ENCODE results near the gene KCTD8.

Gene KCTD8

DNA sequence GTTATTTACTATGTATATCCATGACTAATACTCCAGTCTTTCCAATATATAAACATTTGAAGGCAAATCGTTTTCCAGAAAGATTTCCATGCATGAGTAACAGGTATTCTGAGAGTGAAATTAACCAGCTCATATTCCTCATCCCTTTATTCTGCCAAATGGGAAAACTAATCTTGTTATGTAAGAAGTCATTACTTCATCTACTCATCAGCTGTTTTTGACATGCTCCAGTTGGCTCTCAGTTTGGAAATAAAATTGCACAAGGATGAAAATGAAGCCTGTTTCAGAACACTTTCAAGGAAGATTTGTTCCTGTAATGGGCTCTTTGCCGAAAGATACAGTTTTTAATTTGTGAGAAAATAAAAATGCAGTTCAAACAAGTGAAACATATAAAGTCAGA, 121.9 kb downstream of the KCTD8 start:
- DNase-seq (ENCODE audit: low read depth) = no peak
- H3K4me3 ChIP-seq (ENCODE audit: low read length) = no peak overlapping the region
- TF ChIP-seq, protein P1, sequence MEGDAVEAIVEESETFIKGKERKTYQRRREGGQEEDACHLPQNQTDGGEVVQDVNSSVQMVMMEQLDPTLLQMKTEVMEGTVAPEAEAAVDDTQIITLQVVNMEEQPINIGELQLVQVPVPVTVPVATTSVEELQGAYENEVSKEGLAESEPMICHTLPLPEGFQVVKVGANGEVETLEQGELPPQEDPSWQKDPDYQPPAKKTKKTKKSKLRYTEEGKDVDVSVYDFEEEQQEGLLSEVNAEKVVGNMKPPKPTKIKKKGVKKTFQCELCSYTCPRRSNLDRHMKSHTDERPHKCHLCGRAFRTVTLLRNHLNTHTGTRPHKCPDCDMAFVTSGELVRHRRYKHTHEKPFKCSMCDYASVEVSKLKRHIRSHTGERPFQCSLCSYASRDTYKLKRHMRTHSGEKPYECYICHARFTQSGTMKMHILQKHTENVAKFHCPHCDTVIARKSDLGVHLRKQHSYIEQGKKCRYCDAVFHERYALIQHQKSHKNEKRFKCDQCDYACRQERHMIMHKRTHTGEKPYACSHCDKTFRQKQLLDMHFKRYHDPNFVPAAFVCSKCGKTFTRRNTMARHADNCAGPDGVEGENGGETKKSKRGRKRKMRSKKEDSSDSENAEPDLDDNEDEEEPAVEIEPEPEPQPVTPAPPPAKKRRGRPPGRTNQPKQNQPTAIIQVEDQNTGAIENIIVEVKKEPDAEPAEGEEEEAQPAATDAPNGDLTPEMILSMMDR (conservative IDR thresholded peaks at IDR 0.05; ENCODE audit: low read depth, low read length) = no peak

DNA sequence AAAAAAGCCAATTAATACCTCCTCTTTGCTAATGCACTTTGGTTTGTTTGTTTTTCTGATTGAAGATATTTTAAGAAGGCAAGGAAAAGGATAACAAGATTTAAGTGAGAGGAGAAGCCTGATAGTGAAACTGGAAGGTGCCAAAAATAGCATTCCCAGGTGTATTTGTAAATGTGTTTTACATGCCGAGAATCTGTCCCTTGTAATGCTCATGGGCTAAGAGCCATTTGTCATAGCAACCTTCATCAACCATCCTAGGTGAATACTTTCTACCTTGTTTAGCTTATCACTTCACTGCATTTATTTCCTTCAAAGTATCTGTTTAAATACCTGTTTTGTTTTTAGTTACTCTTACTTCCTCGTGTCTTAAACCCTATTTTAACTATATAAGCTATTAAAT, 127.8 kb downstream of the KCTD8 start:
- DNase-seq (ENCODE audit: low read depth) = no peak

DNA sequence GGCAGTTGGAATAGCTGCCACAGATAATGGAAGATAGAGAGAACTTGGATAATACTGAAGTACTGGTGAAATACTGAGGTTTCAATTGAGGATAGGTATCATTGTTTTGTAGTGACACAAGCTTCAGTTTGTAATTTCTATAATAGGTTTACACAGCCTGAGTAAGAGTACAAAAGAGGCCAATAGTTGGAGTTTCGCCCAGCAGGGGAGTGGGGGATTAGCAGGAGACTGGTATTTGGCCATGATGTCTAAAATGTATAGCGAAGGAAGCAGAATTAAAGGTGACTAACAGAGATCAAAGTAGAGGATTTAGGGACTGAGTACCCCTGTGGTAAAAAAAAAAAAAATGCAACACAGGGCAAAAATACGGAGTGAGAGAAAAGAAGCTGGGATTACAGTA, 129.5 kb downstream of the KCTD8 start:
- no peak overlapping the region for H3K4me3 ChIP-seq (ENCODE audit: low read length)
- DNase-seq (ENCODE audit: low read depth) = peak; percentile 81
- TF ChIP-seq, protein P1 (conservative IDR thresholded peaks at IDR 0.05; ENCODE audit: low read depth, low read length) = no peak

More for the DNA sequence above, 127.8 kb downstream of the KCTD8 start:
- no peak overlapping the region for H3K4me3 ChIP-seq (ENCODE audit: low read length)
- TF ChIP-seq, protein P1 (conservative IDR thresholded peaks at IDR 0.05; ENCODE audit: low read depth, low read length) = no peak

DNA sequence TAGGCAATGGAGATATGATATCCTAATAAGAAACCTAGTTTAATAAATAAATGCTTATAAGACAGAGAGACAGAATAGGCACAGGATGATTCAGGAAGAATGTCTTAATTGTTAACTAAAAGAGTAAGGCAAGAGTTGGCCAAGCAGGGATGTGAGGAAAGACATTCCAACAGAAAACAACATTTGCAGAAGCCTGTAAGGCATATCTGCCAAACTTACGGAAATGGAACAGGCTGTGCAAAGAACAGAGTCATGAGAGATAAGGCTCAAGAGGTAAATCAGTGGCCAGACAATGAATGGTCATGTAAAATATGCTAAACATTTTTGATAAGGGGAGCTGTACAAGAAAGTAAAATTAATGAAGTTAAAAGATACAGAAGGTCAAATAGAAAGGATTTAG, 134.9 kb downstream of the KCTD8 start:
- TF ChIP-seq, protein P1 (conservative IDR thresholded peaks at IDR 0.05; ENCODE audit: low read depth, low read length) = no peak
- no peak for DNase-seq (ENCODE audit: low read depth)
- no peak overlapping the region for H3K4me3 ChIP-seq (ENCODE audit: low read length)

DNA sequence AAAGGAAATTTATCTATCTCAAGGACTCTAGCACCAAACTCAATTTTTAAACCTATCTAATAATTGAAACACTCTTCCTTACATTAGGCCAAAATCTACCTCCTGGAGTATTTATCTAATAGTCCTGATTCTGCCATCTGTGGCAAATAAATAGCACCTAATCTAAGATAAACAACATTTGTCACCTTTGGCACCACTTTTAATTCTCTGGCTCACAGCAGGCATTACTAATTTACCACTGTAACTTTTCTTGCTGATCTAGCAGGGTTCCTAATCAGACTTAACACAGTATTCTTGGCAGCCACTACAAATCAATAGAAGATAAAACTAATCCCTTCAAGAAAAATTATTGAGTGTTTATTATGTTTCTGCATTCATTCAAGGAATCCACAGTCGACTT, 161.1 kb downstream of the KCTD8 start:
- TF ChIP-seq, protein P1 (conservative IDR thresholded peaks at IDR 0.05; ENCODE audit: low read depth, low read length) = no peak
- DNase-seq (ENCODE audit: low read depth) = no peak
- no peak overlapping the region for H3K4me3 ChIP-seq (ENCODE audit: low read length)

DNA sequence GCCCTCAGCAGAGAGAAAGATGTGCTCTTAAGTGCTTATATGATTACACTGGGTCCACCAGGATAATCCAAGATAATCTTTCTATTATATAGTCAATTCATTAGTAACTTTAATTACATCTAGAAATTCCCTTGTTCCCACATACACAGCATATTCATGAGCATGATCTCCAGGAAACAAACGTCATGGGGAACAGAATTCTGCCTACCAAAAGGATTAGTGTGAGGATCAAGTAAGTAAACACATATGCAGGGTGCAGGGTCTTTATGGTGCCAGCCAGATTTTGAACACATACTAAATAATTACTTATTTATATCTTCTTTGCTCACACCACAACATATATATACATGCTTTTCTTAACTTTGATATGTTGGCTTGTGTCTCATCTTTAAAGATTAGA, 169.1 kb downstream of the KCTD8 start:
- TF ChIP-seq, protein P1 (conservative IDR thresholded peaks at IDR 0.05; ENCODE audit: low read depth, low read length) = no peak
- peak; percentile 51 for DNase-seq (ENCODE audit: low read depth)

DNA sequence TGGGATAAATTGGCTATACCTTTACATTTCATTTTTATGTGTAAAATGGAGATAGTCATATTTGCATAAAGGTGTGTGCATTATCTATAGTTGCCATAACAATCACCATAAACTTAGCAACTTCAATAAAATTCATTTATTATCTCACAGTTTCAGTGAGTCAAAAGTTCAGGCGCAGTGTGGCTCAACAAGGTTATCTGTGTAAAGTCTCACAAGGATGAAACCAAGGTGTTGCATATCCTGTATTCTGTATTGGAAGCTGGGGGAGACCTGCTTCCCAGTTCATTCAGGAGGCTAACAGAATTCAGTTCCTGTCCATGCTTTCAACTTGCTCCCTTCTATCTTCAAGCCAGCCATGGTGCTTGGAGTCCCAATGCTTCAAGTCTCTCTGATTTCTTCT, 169.5 kb downstream of the KCTD8 start:
- TF ChIP-seq, protein P1 (conservative IDR thresholded peaks at IDR 0.05; ENCODE audit: low read depth, low read length) = no peak
- no peak for DNase-seq (ENCODE audit: low read depth)
- no peak overlapping the region for H3K4me3 ChIP-seq (ENCODE audit: low read length)

More for the DNA sequence above, 169.1 kb downstream of the KCTD8 start:
- no peak overlapping the region for H3K4me3 ChIP-seq (ENCODE audit: low read length)
